MCF 10A (cell line): ENCODE data around the gene PLSCR2. TPM values are rescaled to one million over a fixed set of nuclear protein-coding genes. Genes with fewer than 3 reads are reported as not detected.
"Not testable (repeated sequence)": the region's sequence is repeated elsewhere in the genome, so short reads cannot be mapped to it uniquely, and the experiment has no call there.

Experiments used
- BruUV-seq: library from RNA; stranded (reverse); fragments of 400-500 nt; replicated peaks from 2 replicates; lab custom pipeline; 2021; lab: Mats Ljungman, UMichigan
- CTCF ChIA-PET: fragments of 300-600 bp; sonication (Branson Sonifier 250); formaldehyde crosslinking; extraction: SDS; loops from one replicate; lab custom pipeline; 2021; ENCODE audit warnings: antibody characterized with exemption, inconsistent platforms; lab: Yijun Ruan, JAX
- POLR2A ChIA-PET: fragments of 300-600, 350-650 bp; sonication (Branson Sonifier 250); formaldehyde crosslinking; extraction: SDS; loops from one replicate; lab custom pipeline; 2020; ENCODE audit warnings: antibody characterized with exemption, inconsistent platforms; lab: Yijun Ruan, JAX
- DNase-seq: peaks from one replicate; pipeline ENCODE4 v3.0.0-alpha.2; 2018; ENCODE audit not compliant: unreplicated experiment
- H3K27ac Mint-ChIP-seq: one replicate; pipeline ENCODE4 v1.8.0; 2022; ENCODE audit warnings: mild to moderate bottlenecking, low read depth, mixed read lengths; ENCODE audit not compliant: unreplicated experiment
- H3K27me3 Mint-ChIP-seq: one replicate; pipeline ENCODE4 v1.8.0; 2022; ENCODE audit warnings: mixed read lengths; ENCODE audit not compliant: insufficient read depth, unreplicated experiment
- H3K36me3 Mint-ChIP-seq: one replicate; pipeline ENCODE4 v1.8.0; 2022; ENCODE audit warnings: mild to moderate bottlenecking, moderate library complexity, mixed read lengths; ENCODE audit not compliant: insufficient read depth, unreplicated experiment
- H3K4me1 Mint-ChIP-seq: one replicate; pipeline ENCODE4 v1.8.0; 2022; ENCODE audit warnings: mixed read lengths; ENCODE audit not compliant: insufficient read depth, unreplicated experiment
- H3K4me3 Mint-ChIP-seq: one replicate; pipeline ENCODE4 v1.8.0; 2022; ENCODE audit warnings: mild to moderate bottlenecking, moderate library complexity, mixed read lengths; ENCODE audit not compliant: unreplicated experiment
- H3K9me3 Mint-ChIP-seq: one replicate; pipeline ENCODE4 v1.8.0; 2022; ENCODE audit warnings: mixed read lengths; ENCODE audit not compliant: unreplicated experiment
- intact Hi-C: fragments of 100-400 bp; cut with micrococcal nuclease; formaldehyde crosslinking; loops from 2 replicates; pipeline ENCODE4 v1.14.1; 2022
- total RNA-seq: library from RNA; stranded (reverse); gene quantifications from 2 replicates; pipeline ENCODE4 v1.2.3, GENCODE V29; 2022
- TF ChIP-seq, protein P1 (sequence below): fragments of 200-600 bp; IDR thresholded peaks from one replicate; pipeline ENCODE4 v1.8.0; 2022; ENCODE audit warnings: antibody characterized with exemption, mild to moderate bottlenecking; ENCODE audit not compliant: unreplicated experiment

Gene PLSCR2
- total RNA-seq, 1 experiment from 2014 or later, result not detected

DNA sequence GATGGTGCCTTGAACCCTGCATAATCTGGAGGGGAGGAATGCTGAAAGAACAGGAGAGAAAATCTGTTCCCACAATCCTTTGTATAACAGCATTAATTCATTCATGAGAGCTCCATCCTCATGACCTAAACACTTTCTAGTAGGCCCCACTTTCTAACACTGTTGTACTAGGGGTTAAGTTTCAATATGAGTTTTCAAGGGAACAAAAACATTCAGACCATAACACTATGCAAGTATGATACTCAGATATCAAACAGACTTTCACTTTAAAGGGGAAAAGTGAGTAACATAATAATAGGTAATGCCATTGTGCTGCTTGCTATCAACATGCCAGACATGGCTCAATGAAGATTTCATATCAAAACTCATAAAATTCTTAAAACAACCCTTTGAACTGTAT lies 32.4 kb upstream of the PLSCR2 start:
- no peak overlapping the region for H3K27ac Mint-ChIP-seq
- H3K4me1 Mint-ChIP-seq, result peaks cover 25% of the 10 kb centered on the region
- H3K36me3 Mint-ChIP-seq, result peaks cover 9% of the 10 kb centered on the region
- POLR2A ChIA-PET, result no interaction called here
- no TSS peak for BruUV-seq
- H3K4me3 Mint-ChIP-seq, result no peak overlapping the region
- CTCF ChIA-PET, result interaction anchor here (1.3 kb wide), 1 partner anchor 10 kb away, joined by 3 read pairs; no protein-coding TSS in a partner anchor
- H3K9me3 Mint-ChIP-seq, result no peaks in the 10 kb centered on the region
- TF ChIP-seq, protein P1, sequence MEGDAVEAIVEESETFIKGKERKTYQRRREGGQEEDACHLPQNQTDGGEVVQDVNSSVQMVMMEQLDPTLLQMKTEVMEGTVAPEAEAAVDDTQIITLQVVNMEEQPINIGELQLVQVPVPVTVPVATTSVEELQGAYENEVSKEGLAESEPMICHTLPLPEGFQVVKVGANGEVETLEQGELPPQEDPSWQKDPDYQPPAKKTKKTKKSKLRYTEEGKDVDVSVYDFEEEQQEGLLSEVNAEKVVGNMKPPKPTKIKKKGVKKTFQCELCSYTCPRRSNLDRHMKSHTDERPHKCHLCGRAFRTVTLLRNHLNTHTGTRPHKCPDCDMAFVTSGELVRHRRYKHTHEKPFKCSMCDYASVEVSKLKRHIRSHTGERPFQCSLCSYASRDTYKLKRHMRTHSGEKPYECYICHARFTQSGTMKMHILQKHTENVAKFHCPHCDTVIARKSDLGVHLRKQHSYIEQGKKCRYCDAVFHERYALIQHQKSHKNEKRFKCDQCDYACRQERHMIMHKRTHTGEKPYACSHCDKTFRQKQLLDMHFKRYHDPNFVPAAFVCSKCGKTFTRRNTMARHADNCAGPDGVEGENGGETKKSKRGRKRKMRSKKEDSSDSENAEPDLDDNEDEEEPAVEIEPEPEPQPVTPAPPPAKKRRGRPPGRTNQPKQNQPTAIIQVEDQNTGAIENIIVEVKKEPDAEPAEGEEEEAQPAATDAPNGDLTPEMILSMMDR, result no peak
- no peak for DNase-seq
- intact Hi-C loops, result loop anchor here (2.0 kb wide), 1 partner anchor 43 kb away; the partner anchor contains the start of gene PLSCR1
- H3K27me3 Mint-ChIP-seq, result no peaks in the 10 kb centered on the region

DNA sequence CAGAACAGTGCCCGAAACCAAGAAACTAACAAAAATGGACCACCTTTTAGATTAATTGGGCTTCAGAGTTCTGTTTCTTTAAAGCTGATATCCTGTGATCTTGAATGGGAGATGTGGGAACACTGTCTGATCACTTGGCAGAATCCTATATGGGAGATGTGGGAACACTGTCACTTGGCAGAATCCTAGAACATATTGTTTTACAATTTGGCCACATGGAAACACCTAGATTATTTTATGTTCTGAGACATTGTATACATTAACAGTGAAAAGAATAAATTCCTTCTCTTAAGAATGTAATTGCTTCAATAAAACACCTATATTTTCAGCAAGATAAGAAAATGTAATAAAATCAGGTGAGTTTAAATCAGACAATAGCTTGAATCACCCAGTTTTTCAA lies 30.3 kb upstream of the PLSCR2 start:
- Mint-ChIP-seq H3K27me3 (no peaks in the 10 kb centered on the region), H3K4me3 (no peak overlapping the region), H3K9me3 (peaks cover 5% of the 10 kb centered on the region), H3K36me3 (peaks cover 9% of the 10 kb centered on the region), H3K27ac (no peak overlapping the region), H3K4me1 (peaks cover 27% of the 10 kb centered on the region)
- CTCF ChIA-PET, result no interaction called here
- BruUV-seq, result no TSS peak
- DNase-seq, result no peak
- intact Hi-C loops, result no loop called here
- POLR2A ChIA-PET, result interaction anchor here (0.7 kb wide), 1 partner anchor 9 kb away, joined by 3 read pairs; no protein-coding TSS in a partner anchor
- TF ChIP-seq, protein P1, result no peak

DNA sequence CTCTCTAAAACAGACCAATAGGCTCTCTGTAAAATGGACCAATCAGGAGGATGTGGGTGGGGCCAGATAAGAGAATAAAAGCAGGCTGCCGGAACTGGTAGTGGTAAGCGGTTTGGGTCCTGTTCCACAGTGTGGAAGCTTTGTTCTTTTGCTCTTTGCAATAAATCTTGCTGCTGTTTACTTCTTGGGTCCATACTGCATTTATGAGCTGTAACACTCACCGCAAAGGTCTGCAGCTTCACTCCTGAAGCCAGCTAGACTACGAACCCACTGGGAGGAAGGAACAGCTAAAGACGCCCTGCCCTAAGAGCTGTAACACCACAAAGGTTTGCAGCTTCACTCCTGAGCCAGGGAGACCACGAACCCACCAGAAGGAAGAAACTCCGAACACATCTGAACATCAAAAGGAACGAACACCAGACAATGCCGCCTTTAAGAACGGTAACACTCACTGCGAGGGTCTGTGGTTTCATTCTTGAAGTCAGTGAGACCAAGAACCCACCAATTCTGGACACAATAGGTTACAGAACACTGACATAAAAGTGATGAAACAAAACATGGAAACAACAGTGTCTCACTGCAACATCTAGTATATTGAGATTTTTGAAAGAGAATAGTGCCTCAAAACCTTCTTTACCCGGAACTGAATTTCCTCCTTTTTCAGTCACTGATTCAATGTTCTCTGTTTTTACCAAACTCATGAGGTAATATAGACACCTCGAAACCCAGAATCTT lies 28.8 kb upstream of the PLSCR2 start:
- no peak for DNase-seq
- Mint-ChIP-seq H3K27me3 (no peaks in the 10 kb centered on the region), H3K9me3 (peaks cover 7% of the 10 kb centered on the region), H3K4me3 (no peak overlapping the region), H3K27ac (no peak overlapping the region), H3K36me3 (peaks cover 9% of the 10 kb centered on the region), H3K4me1 (peaks cover 29% of the 10 kb centered on the region)
- TF ChIP-seq, protein P1, result no peak
- CTCF ChIA-PET, result interaction anchor here (0.9 to 1.2 kb wide), 2 partner anchors 47 to 171 kb away, joined by 3 to 4 read pairs; no protein-coding TSS in a partner anchor
- POLR2A ChIA-PET, result no interaction called here
- no TSS peak for BruUV-seq
- intact Hi-C loops, result no loop called here

DNA sequence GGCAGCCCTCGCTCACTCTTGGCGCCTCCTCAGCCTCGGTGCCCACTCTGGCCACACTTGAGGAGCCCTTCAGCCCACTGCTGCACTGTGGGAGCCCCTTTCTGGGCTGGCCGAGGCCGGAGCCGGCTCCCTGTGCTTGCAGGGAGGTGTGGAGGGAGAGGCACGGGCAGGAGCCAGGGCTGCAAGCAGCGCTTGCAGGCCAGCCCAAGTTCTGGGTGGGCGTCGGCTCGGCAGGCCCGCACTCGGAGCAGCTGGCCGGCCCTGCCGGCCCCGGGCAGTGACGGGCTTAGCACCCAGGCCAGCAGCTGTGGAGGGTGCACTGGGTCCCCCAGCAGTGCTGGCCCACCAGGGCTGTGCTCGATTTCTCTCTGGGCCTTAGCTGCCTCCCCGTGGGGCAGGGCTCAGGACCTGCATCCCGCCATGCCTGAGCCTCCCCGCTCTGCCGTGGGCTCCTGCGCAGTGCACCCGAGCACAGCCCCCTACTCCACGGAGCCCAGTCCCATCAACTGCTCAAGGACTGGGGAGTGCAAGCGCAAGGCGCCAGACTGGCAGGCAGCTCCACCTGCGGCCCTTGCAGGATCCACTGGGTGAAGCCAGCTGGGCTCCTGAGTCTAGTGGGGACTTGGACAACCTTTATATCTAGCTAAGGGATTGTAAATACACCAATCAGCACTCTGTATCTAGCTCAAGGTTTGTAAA lies 27.9 kb upstream of the PLSCR2 start:
- H3K36me3 Mint-ChIP-seq, DNase-seq, H3K9me3 Mint-ChIP-seq, H3K27me3 Mint-ChIP-seq, POLR2A ChIA-PET, H3K4me3 Mint-ChIP-seq, BruUV-seq, intact Hi-C loops: not testable (repeated sequence)
- H3K27ac Mint-ChIP-seq, result peak overlapping the region; percentile 31
- peaks cover 30% of the 10 kb centered on the region for H3K4me1 Mint-ChIP-seq
- CTCF ChIA-PET, result interaction anchor here (0.5 to 1.2 kb wide), 3 partner anchors 48 to 278 kb away, joined by 3 to 5 read pairs (median 4); no protein-coding TSS in a partner anchor
